HepG2 (cell line): ENCODE data around the gene MSI2. TPM values are rescaled to one million over a fixed set of nuclear protein-coding genes. Genes with fewer than 3 reads are reported as not detected.
A peak's percentile ranks its signal among the peaks of the same experiment; 100 is the strongest.

Source experiments
- ATAC-seq: fragments of 200-7000 bp; cut with Tn5 transposase; 3 replicates; pipeline ENCODE4 v1.9.1; 2020; ENCODE audit warnings: mild to moderate bottlenecking, moderate library complexity
- BruUV-seq: library from RNA; stranded (reverse); fragments of 400-500 nt; replicated peaks from 2 replicates; lab custom pipeline; 2021; lab: Mats Ljungman, UMichigan
- CTCF ChIA-PET: fragments of 300-600 bp; formaldehyde crosslinking; extraction: SDS; loops from one replicate; lab custom pipeline; 2021; ENCODE audit warnings: low total read pairs, inconsistent platforms, low intra/inter-chr PET ratio; lab: Yijun Ruan, JAX
- POLR2A ChIA-PET: fragments of 350-600 bp; sonication (Branson Sonifier 250); formaldehyde crosslinking; loops from one replicate; lab custom pipeline; 2020; ENCODE audit warnings: antibody characterized with exemption, inconsistent platforms; lab: Yijun Ruan, JAX
- DNase-seq: peaks from one replicate; pipeline ENCODE4 v3.0.0-alpha.2; 2015; ENCODE audit warnings: low spot score
- FAIRE-seq: peaks from 3 replicates; lab custom pipeline; 2011; peaks lifted over from hg19 to GRCh38; lab: Jason Lieb, UNC
- H2AFZ ChIP-seq: one replicate; pipeline ENCODE4 v1.6.1; 2011; ENCODE audit warnings: low read length, inconsistent platforms
- H3K27ac ChIP-seq: fragments of 300-600 bp; 3 replicates; pipeline ENCODE4 v1.8.0; 2011; ENCODE audit warnings: mixed run types, mild to moderate bottlenecking, mixed read lengths, low read length, inconsistent platforms; ENCODE audit not compliant: insufficient read depth; ENCODE audit errors: extremely low read length
- H3K27me3 ChIP-seq, 2 experiments: fragments of 200-600 bp in 1 of 2; 2 replicates in 1 of 2; 3 replicates in 1 of 2; pipeline versions ENCODE4 v1.6.0 to v1.8.0; 2011; ENCODE audit warnings: low read length in 2 of 2, mild to moderate bottlenecking in 2 of 2, moderate library complexity in 2 of 2, inconsistent platforms in 1 of 2; ENCODE audit not compliant: insufficient read depth in 2 of 2, control insufficient read depth in 1 of 2
- H3K36me3 ChIP-seq, 2 experiments: fragments of 200-600 bp in 1 of 2; replicated peaks in 1 of 2; 2 replicates in 1 of 2; 3 replicates in 1 of 2; pipeline versions ENCODE4 v1.5.1 to v1.8.0; 2011; ENCODE audit warnings: low read length in 2 of 2, inconsistent platforms in 1 of 2; ENCODE audit not compliant: insufficient read depth in 2 of 2, control insufficient read depth in 1 of 2
- H3K4me1 ChIP-seq: 2 replicates; pipeline ENCODE4 v1.5.1; 2012; ENCODE audit warnings: low read length, inconsistent platforms; ENCODE audit not compliant: insufficient read depth
- H3K4me2 ChIP-seq: 2 replicates; pipeline ENCODE4 v1.6.0; 2011; ENCODE audit warnings: low read depth, low read length, inconsistent platforms
- H3K4me3 ChIP-seq, 3 experiments: fragments of 200-600 bp in 1 of 3; sonication (generic), shearing (Covaris generic) in 1 of 3; replicated peaks in 1 of 3; 2 replicates each; pipeline ENCODE4 v1.5.1; 2011 to 2016; ENCODE audit warnings: low read length in 3 of 3, inconsistent platforms in 2 of 3, low read depth in 2 of 3, mild to moderate bottlenecking in 2 of 3, control low read depth in 1 of 3, mixed read lengths in 1 of 3; ENCODE audit not compliant: insufficient read depth in 1 of 3
- H3K79me2 ChIP-seq: one replicate; pipeline ENCODE4 v1.6.1; 2011; ENCODE audit warnings: low read length, inconsistent platforms; ENCODE audit not compliant: insufficient read depth
- H3K9ac ChIP-seq: 2 replicates; pipeline ENCODE4 v1.6.0; 2011; ENCODE audit warnings: mild to moderate bottlenecking, low read depth, low read length, inconsistent platforms; ENCODE audit not compliant: insufficient read depth
- H3K9me3 ChIP-seq: 2 replicates; pipeline ENCODE4 v1.5.1; 2012; ENCODE audit warnings: mild to moderate bottlenecking, low read length
- H4K20me1 ChIP-seq: 2 replicates; pipeline ENCODE4 v1.6.0; 2011; ENCODE audit warnings: inconsistent platforms, mild to moderate bottlenecking, low read length, moderate library complexity; ENCODE audit not compliant: insufficient read depth
- BCL6 ChIP-seq: IDR thresholded peaks from 2 replicates; pipeline ENCODE4 v1.6.1; 2016; ENCODE audit warnings: missing genetic modification reagents, missing compliant biosample characterization
- BHLHE40 ChIP-seq: IDR thresholded peaks from 2 replicates; pipeline ENCODE4 v1.6.1; 2011; ENCODE audit warnings: low read length, improper control_type of control experiment
- CBX5 ChIP-seq: sonication (generic); formaldehyde crosslinking; IDR thresholded peaks from 2 replicates; pipeline ENCODE4 v1.4.0; 2020; ENCODE audit warnings: missing genetic modification reagents, borderline replicate concordance
- FOXA1 ChIP-seq, 2 experiments: fragments of 450-650 bp in 1 of 2; sonication (generic) in 1 of 2; formaldehyde crosslinking in 1 of 2; IDR thresholded peaks; 2 replicates each; pipeline versions ENCODE4 v1.4.0 to v1.6.1; 2016 to 2020; ENCODE audit warnings: missing genetic modification reagents in 1 of 2
- FOXA3 ChIP-seq: IDR thresholded peaks from 2 replicates; pipeline ENCODE4 v1.6.1; 2016; ENCODE audit warnings: missing genetic modification reagents, missing compliant biosample characterization
- FOXP1 ChIP-seq, 2 experiments: fragments of 450-650 bp in 1 of 2; IDR thresholded peaks; 2 replicates each; pipeline ENCODE4 v1.6.1; 2017 to 2018; ENCODE audit warnings: antibody characterized with exemption in 1 of 2
- GATAD2A ChIP-seq: IDR thresholded peaks from 2 replicates; pipeline ENCODE4 v1.6.1; 2016
- JUN ChIP-seq: sonication (generic); formaldehyde crosslinking; IDR thresholded peaks from 2 replicates; pipeline ENCODE4 v1.4.0; 2020; ENCODE audit warnings: mild to moderate bottlenecking, missing genetic modification reagents
- JUNB ChIP-seq: sonication (generic); formaldehyde crosslinking; IDR thresholded peaks from 2 replicates; pipeline ENCODE4 v1.8.0; 2022; ENCODE audit warnings: missing genetic modification reagents, mild to moderate bottlenecking, borderline replicate concordance
- MED8 ChIP-seq: sonication (generic); formaldehyde crosslinking; IDR thresholded peaks from 2 replicates; pipeline ENCODE4 v1.8.1; 2023; ENCODE audit warnings: mild to moderate bottlenecking, missing genetic modification reagents; ENCODE audit not compliant: insufficient replicate concordance
- RXRB ChIP-seq: IDR thresholded peaks from 2 replicates; pipeline ENCODE4 v1.6.1; 2016; ENCODE audit warnings: borderline replicate concordance, missing genetic modification reagents, missing compliant biosample characterization
- SALL2 ChIP-seq: sonication (generic); formaldehyde crosslinking; IDR thresholded peaks from 2 replicates; pipeline ENCODE4 v1.8.1; 2023; ENCODE audit warnings: mild to moderate bottlenecking, missing genetic modification reagents, inconsistent platforms
- SAP130 ChIP-seq: IDR thresholded peaks from 2 replicates; pipeline ENCODE4 v1.6.1; 2016; ENCODE audit warnings: low read depth
- SIX4 ChIP-seq: sonication (generic); formaldehyde crosslinking; IDR thresholded peaks from 2 replicates; pipeline ENCODE4 v1.4.0; 2020; ENCODE audit warnings: missing genetic modification reagents
- SOX13 ChIP-seq, 3 experiments: fragments of 450-650 bp in 1 of 3; sonication (generic) in 1 of 3; formaldehyde crosslinking in 1 of 3; IDR thresholded peaks in 2 of 3; conservative IDR thresholded peaks in 1 of 3; 2 replicates each; pipeline versions ENCODE4 v1.5.0 to v1.6.1; 2016 to 2020; ENCODE audit warnings: antibody characterized with exemption in 1 of 3, mild to moderate bottlenecking in 1 of 3, missing compliant biosample characterization in 1 of 3, missing genetic modification reagents in 1 of 3, moderate library complexity in 1 of 3
- STAT5B ChIP-seq: sonication (generic); formaldehyde crosslinking; IDR thresholded peaks from 2 replicates; pipeline ENCODE4 v1.4.0; 2020; ENCODE audit warnings: missing genetic modification reagents
- ZFX ChIP-seq: sonication (generic); formaldehyde crosslinking; IDR thresholded peaks from 2 replicates; pipeline ENCODE4 v1.4.0; 2020; ENCODE audit warnings: mild to moderate bottlenecking, low read depth, missing genetic modification reagents, moderate library complexity
- ZKSCAN5 ChIP-seq: sonication (generic); formaldehyde crosslinking; IDR thresholded peaks from 2 replicates; pipeline ENCODE4 v1.5.1; 2020; ENCODE audit warnings: mild to moderate bottlenecking, missing genetic modification reagents
- ZNF614 ChIP-seq: IDR thresholded peaks from 2 replicates; pipeline ENCODE4 v1.6.1; 2018; ENCODE audit warnings: missing biosample characterization, missing genetic modification reagents, inconsistent platforms, borderline replicate concordance
- WGBS: methylation state at CpG from one replicate; pipeline ENCODE4 v1.1.6; 2017; ENCODE audit warnings: low lambda C conversion rate; 5-methylcytosine and 5-hydroxymethylcytosine counted together
- in situ Hi-C: cut with HindIII; loops from 2 replicates; pipeline ENCODE4 v1.10.0; 2017; ENCODE audit warnings: low pct_unique_long_range_greater_than_20kb; ENCODE audit not compliant: extremely low pct_ligation_motif_present
- intact Hi-C: fragments of 100-400 bp; cut with micrococcal nuclease; formaldehyde crosslinking; loops from one replicate; pipeline ENCODE4 v1.10.0; 2022; ENCODE audit not compliant: unreplicated experiment
- polyA plus RNA-seq, 8 experiments: library from polyadenylated mRNA; depleted of rRNA in 3 of 8; stranded (reverse) in 7 of 8; unstranded in 1 of 8; fragments of >200 nt; fragmentation: Illumina TruSeq in 4 of 8; extraction: Trizol in 4 of 8; gene quantifications; 2 replicates each; pipeline versions ENCODE4 v1.2.1 to v1.2.3, GENCODE V29; 2011 to 2016; ENCODE audit warnings: low read depth in 4 of 8, missing spikeins in 1 of 8, mixed read lengths in 1 of 8; ENCODE audit not compliant: insufficient read depth in 1 of 8
- total RNA-seq, 5 experiments: library from RNA; depleted of rRNA; stranded (reverse); fragments of >200 nt; fragmentation: Illumina TruSeq; extraction: Trizol; gene quantifications; 2 replicates each; pipeline ENCODE4 v1.2.3, GENCODE V29; 2016; ENCODE audit warnings: low read depth in 1 of 5
- TF ChIP-seq, protein P1 (sequence below): IDR thresholded peaks from 2 replicates; pipeline ENCODE4 v1.4.0; 2020; ENCODE audit warnings: mild to moderate bottlenecking, missing genetic modification reagents

Gene MSI2
- total and polyA plus RNA-seq, 2 of the 13 experiments (the other 11 are each of a cell fraction or from before 2014, with no cell fraction given) = 77.5 to 78.4 TPM

DNA sequence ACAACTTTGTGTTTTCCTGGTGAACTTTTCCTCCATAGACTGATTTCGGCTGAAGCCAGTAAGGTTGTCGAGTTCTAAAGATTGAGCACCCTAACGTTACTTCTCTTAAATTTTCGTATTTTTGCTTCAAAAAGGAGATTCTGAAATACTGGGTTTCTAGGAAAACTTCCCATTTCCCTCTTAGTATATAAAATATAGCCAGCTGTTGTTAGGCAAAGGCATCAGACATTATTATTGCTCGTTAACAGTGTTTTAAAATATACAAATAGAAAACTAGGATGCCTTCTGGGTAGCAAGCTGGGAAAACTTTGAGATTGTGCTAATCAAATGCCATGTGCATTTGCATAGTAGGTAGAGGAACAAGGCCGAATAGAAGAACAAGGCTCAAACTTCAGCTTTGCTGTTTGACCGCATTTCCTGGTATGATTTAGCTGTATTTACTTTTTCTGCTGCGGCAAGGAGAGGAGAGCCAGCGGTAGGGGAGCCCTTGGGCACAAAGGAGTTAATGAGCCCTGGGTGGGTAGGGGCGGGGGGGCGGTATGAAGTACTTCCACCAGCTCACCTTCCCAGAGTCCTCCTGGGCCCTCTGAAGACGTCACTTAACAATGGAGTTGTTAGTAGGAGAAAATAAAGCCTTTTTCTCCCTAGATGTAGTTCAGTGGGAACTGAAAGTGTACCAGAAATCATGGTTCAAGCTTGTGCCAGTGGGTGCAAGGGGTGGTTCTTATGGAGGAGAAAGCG, 151.9 kb downstream of the MSI2 start (continued):
- TF ChIP-seq ZKSCAN5 (CRISPR knock-in tag) = 0 out of 2 replicates have a peak, but pooled peaks have one; percentile 6
- TF ChIP-seq JUN (CRISPR knock-in tag) = no peak
- TF ChIP-seq MED8 (CRISPR knock-in tag) = peak; percentile 19

DNA sequence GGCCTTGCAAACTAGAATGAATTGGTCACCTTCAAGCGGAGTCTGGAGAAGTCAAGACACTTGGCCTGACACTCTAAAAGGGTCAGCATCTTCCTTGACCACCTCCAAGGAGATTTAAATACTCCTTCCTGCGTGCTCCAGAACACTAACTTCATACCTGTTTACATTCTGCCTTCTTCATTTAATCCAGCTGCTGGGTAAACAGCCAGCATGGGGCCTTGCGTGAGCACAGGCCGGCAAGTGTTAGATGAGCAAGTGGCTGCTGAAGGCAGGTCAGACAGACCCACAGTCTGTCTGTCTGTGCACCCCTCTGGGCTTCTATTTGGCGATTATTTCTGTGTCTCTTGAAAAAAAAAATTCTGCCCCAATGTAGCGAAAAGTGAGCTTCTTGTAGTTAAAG, 153.8 kb downstream of the MSI2 start:
- peaks cover 0 to 4% of the 10 kb centered on the region in 2 experiments; a peak in 2 of 5 replicates for H3K36me3 ChIP-seq
- in situ Hi-C loops (no loop called here), intact Hi-C loops (no loop called here)
- ChIA-PET CTCF (no interaction called here), POLR2A (no interaction called here)
- peak overlapping the region; percentile 29 for H3K27ac ChIP-seq
- H3K4me3 ChIP-seq = no peak overlapping the region
- peaks cover 100% of the 10 kb centered on the region for H3K4me1 ChIP-seq
- no peak overlapping the region; the same call in 1 of the 2 replicates for H3K4me2 ChIP-seq
- ATAC-seq (no peak), DNase-seq (no peak), FAIRE-seq (no peak)
- no peaks in the 10 kb centered on the region for H3K27me3 ChIP-seq
- peak overlapping the region; percentile 4; the same call in 1 of the 2 replicates for H3K9ac ChIP-seq
- no peak overlapping the region for H2AFZ ChIP-seq
- no TSS peak for BruUV-seq
- H4K20me1 ChIP-seq = no peaks in the 10 kb centered on the region
- no peaks in the 10 kb centered on the region for H3K9me3 ChIP-seq
- WGBS = 61% methylated on average over 6 of the region's 6 CpGs
- peaks cover 42% of the 10 kb centered on the region for H3K79me2 ChIP-seq
- TF ChIP-seq SALL2 (CRISPR knock-in tag) (no peak), SAP130 (CRISPR knock-in tag) (0 out of 2 replicates have a peak, but pooled peaks have one; percentile 19), SOX13 (IDR thresholded peaks at IDR 0.05) (no peak), SOX13 (CRISPR knock-in tag; conservative IDR thresholded peaks at IDR 0.05 in 1 of 2, IDR thresholded peaks at IDR 0.05 in 1 of 2) (peak in 1 of 2 experiments; percentile 49; a peak in 1 of 4 replicates), JUNB (CRISPR knock-in tag) (no peak), BHLHE40 (no peak), FOXA3 (CRISPR knock-in tag) (peak; percentile 85), FOXA1 (IDR thresholded peaks at IDR 0.05) (no peak), FOXA1 (CRISPR knock-in tag; IDR thresholded peaks at IDR 0.05) (peak; percentile 80), FOXP1 (IDR thresholded peaks at IDR 0.05) (no peak), FOXP1 (CRISPR knock-in tag; IDR thresholded peaks at IDR 0.05) (peak; percentile 74), STAT5B (CRISPR knock-in tag) (no peak), GATAD2A (CRISPR knock-in tag) (peak; percentile 53; the same call in 1 of the 2 replicates), SIX4 (CRISPR knock-in tag) (no peak), CBX5 (CRISPR knock-in tag) (no peak), ZNF614 (no peak), RXRB (CRISPR knock-in tag) (0 out of 2 replicates have a peak, but pooled peaks have one; percentile 16), BCL6 (peak; percentile 46), ZFX (0 out of 2 replicates have a peak, but pooled peaks have one; percentile 24)
- TF ChIP-seq, protein P1, sequence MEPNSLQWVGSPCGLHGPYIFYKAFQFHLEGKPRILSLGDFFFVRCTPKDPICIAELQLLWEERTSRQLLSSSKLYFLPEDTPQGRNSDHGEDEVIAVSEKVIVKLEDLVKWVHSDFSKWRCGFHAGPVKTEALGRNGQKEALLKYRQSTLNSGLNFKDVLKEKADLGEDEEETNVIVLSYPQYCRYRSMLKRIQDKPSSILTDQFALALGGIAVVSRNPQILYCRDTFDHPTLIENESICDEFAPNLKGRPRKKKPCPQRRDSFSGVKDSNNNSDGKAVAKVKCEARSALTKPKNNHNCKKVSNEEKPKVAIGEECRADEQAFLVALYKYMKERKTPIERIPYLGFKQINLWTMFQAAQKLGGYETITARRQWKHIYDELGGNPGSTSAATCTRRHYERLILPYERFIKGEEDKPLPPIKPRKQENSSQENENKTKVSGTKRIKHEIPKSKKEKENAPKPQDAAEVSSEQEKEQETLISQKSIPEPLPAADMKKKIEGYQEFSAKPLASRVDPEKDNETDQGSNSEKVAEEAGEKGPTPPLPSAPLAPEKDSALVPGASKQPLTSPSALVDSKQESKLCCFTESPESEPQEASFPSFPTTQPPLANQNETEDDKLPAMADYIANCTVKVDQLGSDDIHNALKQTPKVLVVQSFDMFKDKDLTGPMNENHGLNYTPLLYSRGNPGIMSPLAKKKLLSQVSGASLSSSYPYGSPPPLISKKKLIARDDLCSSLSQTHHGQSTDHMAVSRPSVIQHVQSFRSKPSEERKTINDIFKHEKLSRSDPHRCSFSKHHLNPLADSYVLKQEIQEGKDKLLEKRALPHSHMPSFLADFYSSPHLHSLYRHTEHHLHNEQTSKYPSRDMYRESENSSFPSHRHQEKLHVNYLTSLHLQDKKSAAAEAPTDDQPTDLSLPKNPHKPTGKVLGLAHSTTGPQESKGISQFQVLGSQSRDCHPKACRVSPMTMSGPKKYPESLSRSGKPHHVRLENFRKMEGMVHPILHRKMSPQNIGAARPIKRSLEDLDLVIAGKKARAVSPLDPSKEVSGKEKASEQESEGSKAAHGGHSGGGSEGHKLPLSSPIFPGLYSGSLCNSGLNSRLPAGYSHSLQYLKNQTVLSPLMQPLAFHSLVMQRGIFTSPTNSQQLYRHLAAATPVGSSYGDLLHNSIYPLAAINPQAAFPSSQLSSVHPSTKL (CRISPR knock-in tag) = peak; percentile 45; the same call in 1 of the 2 replicates
